HEK293T (cell line): ENCODE data around the gene OSMR.

ENCODE experiments used
- CTCF ChIA-PET: fragments of 350-600 bp; formaldehyde crosslinking; extraction: SDS; loops from one replicate; lab custom pipeline; 2021; ENCODE audit warnings: antibody characterized with exemption, inconsistent platforms; lab: Yijun Ruan, JAX
- POLR2A ChIA-PET: fragments of 350-600 bp; formaldehyde crosslinking; extraction: SDS; loops from one replicate; lab custom pipeline; 2020; ENCODE audit warnings: antibody characterized with exemption, inconsistent platforms; lab: Yijun Ruan, JAX
- DNase-seq: peaks from one replicate; pipeline ENCODE4 v3.0.0; 2012; ENCODE audit warnings: mixed read lengths; ENCODE audit errors: extremely low spot score
- ARNT ChIP-seq: fragments of 450-650 bp; IDR thresholded peaks from 2 replicates; pipeline ENCODE4 v1.6.1; 2017; ENCODE audit warnings: mild to moderate bottlenecking
- BHLHE40 ChIP-seq: fragments of 450-650 bp; IDR thresholded peaks from 2 replicates; pipeline ENCODE4 v1.6.1; 2016; ENCODE audit warnings: mild to moderate bottlenecking, moderate library complexity, borderline replicate concordance
- CTBP1 ChIP-seq: fragments of 450-650 bp; IDR thresholded peaks from 2 replicates; pipeline ENCODE4 v1.6.1; 2016; ENCODE audit warnings: borderline replicate concordance
- ELF4 ChIP-seq: fragments of 450-650 bp; IDR thresholded peaks from 2 replicates; pipeline ENCODE4 v1.6.1; 2017; ENCODE audit warnings: antibody characterized with exemption
- FOXA1 ChIP-seq: fragments of 450-650 bp; IDR thresholded peaks from 2 replicates; pipeline ENCODE4 v1.6.1; 2016; ENCODE audit warnings: mild to moderate bottlenecking
- FOXK2 ChIP-seq: fragments of 450-650 bp; IDR thresholded peaks from 2 replicates; pipeline ENCODE4 v1.6.1; 2016; ENCODE audit warnings: mild to moderate bottlenecking
- FOXM1 ChIP-seq: fragments of 450-650 bp; IDR thresholded peaks from 2 replicates; pipeline ENCODE4 v1.6.1; 2017; ENCODE audit warnings: mild to moderate bottlenecking, borderline replicate concordance
- HDGF ChIP-seq: fragments of 450-650 bp; IDR thresholded peaks from 2 replicates; pipeline ENCODE4 v1.6.1; 2017; ENCODE audit warnings: antibody characterized with exemption, borderline replicate concordance
- L3MBTL2 ChIP-seq: fragments of 450-650 bp; conservative IDR thresholded peaks from 2 replicates; pipeline ENCODE4 v1.6.1; 2016; ENCODE audit warnings: mild to moderate bottlenecking
- LEF1 ChIP-seq: fragments of 450-650 bp; IDR thresholded peaks from 2 replicates; pipeline ENCODE4 v1.6.1; 2017; ENCODE audit warnings: mild to moderate bottlenecking, borderline replicate concordance
- NFRKB ChIP-seq: fragments of 450-650 bp; IDR thresholded peaks from 2 replicates; pipeline ENCODE4 v1.6.1; 2016; ENCODE audit warnings: mild to moderate bottlenecking, moderate library complexity
- SP1 ChIP-seq: fragments of 450-650 bp; IDR thresholded peaks from 2 replicates; pipeline ENCODE4 v1.6.1; 2017
- SUZ12 ChIP-seq: fragments of 450-650 bp; IDR thresholded peaks from 2 replicates; pipeline ENCODE4 v1.6.1; 2016; ENCODE audit warnings: mild to moderate bottlenecking
- TARDBP ChIP-seq: fragments of 450-650 bp; IDR thresholded peaks from 2 replicates; pipeline ENCODE4 v1.6.1; 2016
- ZNF384 ChIP-seq: fragments of 450-650 bp; IDR thresholded peaks from 2 replicates; pipeline ENCODE4 v1.6.1; 2016
- TF ChIP-seq, protein P1 (sequence below): fragments of 450-650 bp; IDR thresholded peaks from 2 replicates; pipeline ENCODE4 v1.6.1; 2016

OSMR gene

DNA sequence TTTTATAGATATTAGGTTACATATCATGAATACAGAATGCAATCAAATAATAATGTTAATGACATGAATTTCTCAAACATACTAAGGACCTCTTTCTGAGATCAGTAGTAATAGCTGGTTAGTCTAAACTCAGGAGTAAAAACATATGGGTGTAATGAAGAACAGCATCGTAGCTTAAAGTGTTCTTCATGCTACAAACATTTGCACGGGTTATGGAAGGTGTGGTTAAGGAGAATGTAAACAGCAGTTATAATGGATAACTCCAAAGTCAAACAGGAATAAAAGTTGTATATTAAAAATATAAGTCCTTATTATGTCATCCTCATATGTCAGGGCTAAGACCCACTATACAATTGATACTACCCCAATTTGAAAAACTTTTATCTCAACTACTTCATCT, 115.9 kb downstream of the OSMR start:
- ChIA-PET POLR2A (no interaction called here), CTCF (interaction anchor here (0.7 kb wide), 1 partner anchor 77 kb away, joined by 4 read pairs; no protein-coding TSS in a partner anchor)
- DNase-seq: no peak
- TF ChIP-seq TARDBP (no peak), ELF4 (no peak), ARNT (no peak), CTBP1 (no peak), FOXA1 (no peak), FOXM1 (no peak), L3MBTL2 (no peak), ZNF384 (no peak), NFRKB (no peak), LEF1 (no peak), SUZ12 (no peak)

DNA sequence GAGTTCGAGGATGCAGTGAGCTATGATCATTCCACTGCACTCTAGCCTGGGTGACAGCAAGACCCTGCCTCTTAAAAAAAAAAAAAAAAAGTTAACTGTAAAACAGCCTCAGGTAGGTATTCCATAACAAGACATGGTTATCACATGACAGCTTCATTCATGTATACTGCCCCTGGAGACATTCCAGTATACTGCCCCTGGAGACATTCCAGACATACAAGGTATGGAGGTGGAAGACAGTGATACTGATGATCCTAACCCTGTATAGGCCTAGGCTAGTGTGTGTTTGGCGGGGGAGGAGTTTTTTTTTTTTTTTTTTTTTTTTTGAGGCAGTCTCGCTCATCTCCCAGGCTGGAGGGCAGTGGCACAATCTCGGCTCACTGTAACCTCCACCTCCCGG, 122.9 kb downstream of the OSMR start:
- CTCF ChIA-PET: no interaction called here
- DNase-seq: no peak
- POLR2A ChIA-PET: no interaction called here
- TF ChIP-seq CTBP1 (no peak), FOXK2 (no peak)

DNA sequence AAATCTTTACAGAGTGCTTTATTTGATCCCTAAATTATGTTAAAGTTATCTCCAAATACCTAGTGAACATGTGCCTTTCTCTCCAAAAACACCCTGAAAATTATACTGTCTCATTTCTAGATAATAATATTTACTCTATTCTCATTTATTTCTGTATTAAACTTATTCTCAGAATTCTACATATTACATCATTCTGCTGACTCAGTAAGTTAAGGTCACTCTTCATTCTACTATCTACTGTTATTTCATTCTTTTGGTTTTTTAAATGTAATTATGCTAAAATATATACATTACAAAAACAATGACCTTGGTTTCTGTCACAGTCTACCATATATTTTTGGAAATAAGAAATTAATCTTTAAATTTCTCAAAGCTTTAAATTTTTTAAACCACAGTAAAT, 132.2 kb downstream of the OSMR start:
- TF ChIP-seq SP1 (no peak), LEF1 (no peak), SUZ12 (no peak), L3MBTL2 (no peak), FOXK2 (no peak), ARNT (no peak), NFRKB (no peak), BHLHE40 (no peak), ELF4 (no peak), HDGF (no peak), FOXA1 (no peak), CTBP1 (no peak), TARDBP (no peak), ZNF384 (no peak), FOXM1 (no peak)
- TF ChIP-seq, protein P1, sequence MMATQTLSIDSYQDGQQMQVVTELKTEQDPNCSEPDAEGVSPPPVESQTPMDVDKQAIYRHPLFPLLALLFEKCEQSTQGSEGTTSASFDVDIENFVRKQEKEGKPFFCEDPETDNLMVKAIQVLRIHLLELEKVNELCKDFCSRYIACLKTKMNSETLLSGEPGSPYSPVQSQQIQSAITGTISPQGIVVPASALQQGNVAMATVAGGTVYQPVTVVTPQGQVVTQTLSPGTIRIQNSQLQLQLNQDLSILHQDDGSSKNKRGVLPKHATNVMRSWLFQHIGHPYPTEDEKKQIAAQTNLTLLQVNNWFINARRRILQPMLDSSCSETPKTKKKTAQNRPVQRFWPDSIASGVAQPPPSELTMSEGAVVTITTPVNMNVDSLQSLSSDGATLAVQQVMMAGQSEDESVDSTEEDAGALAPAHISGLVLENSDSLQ: no peak
- ChIA-PET POLR2A (no interaction called here), CTCF (no interaction called here)
- no peak for DNase-seq

DNA sequence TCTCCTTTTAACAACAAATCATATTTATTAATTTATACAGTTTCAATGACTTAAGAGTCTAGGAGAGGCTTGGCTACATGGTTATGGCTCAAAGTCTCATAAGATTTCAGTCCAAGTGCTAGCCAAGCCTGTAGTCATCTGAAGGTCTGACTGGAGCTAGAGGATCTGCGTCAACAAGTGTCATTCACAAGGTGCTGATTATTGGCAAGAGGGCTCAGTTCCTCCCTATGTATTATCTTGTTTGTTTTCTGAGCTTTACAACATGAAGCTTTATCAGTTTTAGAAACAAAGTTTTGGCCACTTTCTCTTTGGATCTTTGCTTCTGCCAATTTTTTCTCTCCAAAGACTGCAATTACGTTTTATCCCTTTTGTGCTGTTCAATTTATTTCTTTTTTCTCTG, 133.7 kb downstream of the OSMR start:
- ChIA-PET POLR2A (no interaction called here), CTCF (no interaction called here)
- no peak for DNase-seq
- TF ChIP-seq HDGF: no peak
